ENCODE results near the gene UTY. TPM values are rescaled to one million over a fixed set of nuclear protein-coding genes. Genes with fewer than 3 reads are reported as not detected.

Gene UTY
- total RNA-seq, 1 donor from 2014 or later: not detected

DNA sequence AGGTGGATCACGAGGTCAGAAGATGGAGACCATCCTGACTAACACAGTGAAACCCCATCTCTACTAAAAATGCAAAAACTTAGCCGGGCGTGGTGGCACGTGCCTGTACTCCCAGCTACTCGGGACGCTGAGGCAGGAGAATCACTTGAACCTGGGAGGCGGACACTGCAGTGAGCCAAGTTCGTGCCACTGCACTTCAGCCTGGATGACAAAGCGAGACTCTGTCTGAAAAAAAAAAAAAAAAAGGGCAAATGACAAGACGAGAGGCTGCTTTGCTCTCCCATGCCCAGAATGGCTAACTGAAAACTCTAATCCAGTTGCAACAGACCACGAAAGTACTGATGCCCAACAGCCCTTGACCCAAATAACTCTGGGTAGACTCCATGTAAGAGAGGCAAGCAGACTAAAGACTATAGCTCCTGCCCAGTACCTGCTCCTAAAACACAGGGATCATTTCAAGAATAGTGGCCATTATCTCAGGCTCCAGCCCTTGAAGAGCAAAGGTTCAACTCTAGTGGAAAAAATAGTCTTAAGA, 29.2 kb downstream of the UTY start:
- TF ChIP-seq, protein P1, sequence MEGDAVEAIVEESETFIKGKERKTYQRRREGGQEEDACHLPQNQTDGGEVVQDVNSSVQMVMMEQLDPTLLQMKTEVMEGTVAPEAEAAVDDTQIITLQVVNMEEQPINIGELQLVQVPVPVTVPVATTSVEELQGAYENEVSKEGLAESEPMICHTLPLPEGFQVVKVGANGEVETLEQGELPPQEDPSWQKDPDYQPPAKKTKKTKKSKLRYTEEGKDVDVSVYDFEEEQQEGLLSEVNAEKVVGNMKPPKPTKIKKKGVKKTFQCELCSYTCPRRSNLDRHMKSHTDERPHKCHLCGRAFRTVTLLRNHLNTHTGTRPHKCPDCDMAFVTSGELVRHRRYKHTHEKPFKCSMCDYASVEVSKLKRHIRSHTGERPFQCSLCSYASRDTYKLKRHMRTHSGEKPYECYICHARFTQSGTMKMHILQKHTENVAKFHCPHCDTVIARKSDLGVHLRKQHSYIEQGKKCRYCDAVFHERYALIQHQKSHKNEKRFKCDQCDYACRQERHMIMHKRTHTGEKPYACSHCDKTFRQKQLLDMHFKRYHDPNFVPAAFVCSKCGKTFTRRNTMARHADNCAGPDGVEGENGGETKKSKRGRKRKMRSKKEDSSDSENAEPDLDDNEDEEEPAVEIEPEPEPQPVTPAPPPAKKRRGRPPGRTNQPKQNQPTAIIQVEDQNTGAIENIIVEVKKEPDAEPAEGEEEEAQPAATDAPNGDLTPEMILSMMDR (IDR thresholded peaks at IDR 0.05; ENCODE audit: unreplicated experiment): no peak
- Mint-ChIP-seq H3K27me3 (no peaks in the 10 kb centered on the region), H3K27ac (no peak overlapping the region), H3K4me3 (ENCODE audit: low read depth) (no peak overlapping the region), H3K36me3 (ENCODE audit: insufficient read depth) (no peaks in the 10 kb centered on the region), H3K4me1 (ENCODE audit: low read depth) (no peaks in the 10 kb centered on the region), H3K9me3 (ENCODE audit: low read depth) (no peaks in the 10 kb centered on the region)
- DNase-seq (ENCODE audit: low spot score, unreplicated experiment): no peak

DNA sequence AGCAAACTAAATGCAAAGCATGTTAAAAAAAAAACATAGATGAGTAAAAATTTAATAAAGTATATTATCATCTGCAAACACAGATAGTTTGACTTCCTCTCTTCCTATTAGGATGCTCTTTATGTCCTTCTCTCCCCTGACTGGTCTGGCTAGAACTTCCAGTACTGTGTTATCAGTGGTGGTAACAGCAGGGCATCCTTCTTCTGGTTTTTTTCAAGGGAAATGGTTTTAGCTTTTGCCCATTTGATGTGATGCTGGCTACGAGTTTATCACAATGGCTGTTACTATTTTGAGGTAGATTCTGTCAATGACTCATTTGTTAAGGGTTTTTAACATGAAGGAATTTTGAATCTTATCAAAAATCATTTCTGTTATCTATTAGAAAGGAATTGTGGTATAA, 34.3 kb downstream of the UTY start:
- no peak for DNase-seq (ENCODE audit: low spot score, unreplicated experiment)
- Mint-ChIP-seq H3K36me3 (ENCODE audit: insufficient read depth) (no peaks in the 10 kb centered on the region), H3K4me1 (ENCODE audit: low read depth) (no peaks in the 10 kb centered on the region), H3K4me3 (ENCODE audit: low read depth) (no peak overlapping the region), H3K9me3 (ENCODE audit: low read depth) (no peaks in the 10 kb centered on the region), H3K27me3 (no peaks in the 10 kb centered on the region), H3K27ac (no peak overlapping the region)
- TF ChIP-seq, protein P1 (IDR thresholded peaks at IDR 0.05; ENCODE audit: unreplicated experiment): no peak

GRCh38 chrY:13443146-13443545, 36.7 kb downstream of the UTY start:
- Mint-ChIP-seq H3K27ac (no peak overlapping the region), H3K4me3 (ENCODE audit: low read depth) (no peak overlapping the region), H3K9me3 (ENCODE audit: low read depth) (no peaks in the 10 kb centered on the region), H3K36me3 (ENCODE audit: insufficient read depth) (no peaks in the 10 kb centered on the region), H3K27me3 (no peaks in the 10 kb centered on the region), H3K4me1 (ENCODE audit: low read depth) (no peaks in the 10 kb centered on the region)
- no peak for DNase-seq (ENCODE audit: low spot score, unreplicated experiment)
- TF ChIP-seq, protein P1 (IDR thresholded peaks at IDR 0.05; ENCODE audit: unreplicated experiment): no peak

- H3K4me3 Mint-ChIP-seq (ENCODE audit: low read depth): no peak overlapping the region
- H3K27ac Mint-ChIP-seq: no peak overlapping the region
- no peaks in the 10 kb centered on the region for H3K36me3 Mint-ChIP-seq (ENCODE audit: insufficient read depth)
- DNase-seq (ENCODE audit: low spot score, unreplicated experiment): no peak
- TF ChIP-seq, protein P1 (IDR thresholded peaks at IDR 0.05; ENCODE audit: unreplicated experiment): no peak
- H3K9me3 Mint-ChIP-seq (ENCODE audit: low read depth): no peaks in the 10 kb centered on the region
- no peaks in the 10 kb centered on the region for H3K4me1 Mint-ChIP-seq (ENCODE audit: low read depth)
- H3K27me3 Mint-ChIP-seq: no peaks in the 10 kb centered on the region
Measured at GRCh38 chrY:13440811-13441210, 39.0 kb downstream of the UTY start.

DNA sequence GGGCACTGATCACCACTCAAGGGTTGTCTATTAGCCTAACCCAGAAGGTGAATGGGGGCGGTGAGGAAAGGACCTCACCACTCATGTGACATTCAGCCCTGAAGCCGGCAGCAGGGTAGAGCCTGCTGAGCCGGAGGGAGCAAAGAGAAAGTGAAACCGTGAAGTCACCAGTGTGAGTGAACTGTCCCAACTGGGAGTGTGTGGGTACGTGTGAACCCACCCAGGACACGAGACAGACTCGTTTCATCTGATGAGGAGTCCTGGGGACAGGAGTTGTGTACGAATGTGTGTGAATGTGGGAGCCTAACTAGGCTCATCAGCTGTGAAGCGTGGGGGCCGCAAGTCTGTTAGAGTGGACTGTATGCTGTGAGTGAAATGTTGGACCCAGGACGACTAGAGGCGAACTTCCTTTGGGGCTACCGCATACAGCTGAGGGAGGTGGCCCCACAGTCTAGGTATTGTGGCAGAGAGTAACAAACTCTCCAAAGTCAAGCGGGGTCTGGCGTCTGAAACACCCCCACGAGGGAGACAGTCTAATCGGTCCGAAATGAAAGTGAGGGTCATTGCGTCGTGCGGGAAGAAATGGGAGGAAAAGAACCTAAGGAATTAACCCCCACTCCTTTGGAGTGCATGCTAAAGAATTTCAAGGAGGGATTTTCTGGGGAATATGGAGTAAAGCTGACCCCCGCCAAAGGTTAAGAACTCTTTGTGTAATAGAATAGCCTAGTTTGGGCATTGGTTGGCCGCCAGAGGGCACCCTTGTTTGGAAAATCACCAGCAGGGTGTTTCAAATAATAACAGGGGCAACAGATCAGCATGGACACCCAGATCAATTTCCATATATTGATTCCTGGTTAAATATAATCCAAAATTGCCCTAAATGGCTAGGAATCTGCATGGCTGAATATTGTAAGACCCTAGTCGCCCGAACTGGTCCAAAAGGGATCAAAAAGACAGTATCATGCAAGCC, 43.6 kb downstream of the UTY start:
- no peak for DNase-seq (ENCODE audit: low spot score, unreplicated experiment)
- no peaks in the 10 kb centered on the region for H3K4me1 Mint-ChIP-seq (ENCODE audit: low read depth)
- no peak overlapping the region for H3K27ac Mint-ChIP-seq
- H3K9me3 Mint-ChIP-seq (ENCODE audit: low read depth): no peaks in the 10 kb centered on the region
- no peaks in the 10 kb centered on the region for H3K36me3 Mint-ChIP-seq (ENCODE audit: insufficient read depth)
- TF ChIP-seq, protein P1 (IDR thresholded peaks at IDR 0.05; ENCODE audit: unreplicated experiment): no peak
- H3K27me3 Mint-ChIP-seq: no peaks in the 10 kb centered on the region
- H3K4me3 Mint-ChIP-seq (ENCODE audit: low read depth): no peak overlapping the region
